22Rv1 (cell line): ENCODE data around the gene MAP1B.

Experiments
- ZFX ChIP-seq: fragments of 450-650 bp; IDR thresholded peaks from 2 replicates; pipeline ENCODE4 v1.6.1; 2017; ENCODE audit warnings: antibody characterized with exemption, borderline replicate concordance
- TF ChIP-seq, protein P1 (sequence below): fragments of 450-650 bp; IDR thresholded peaks from 2 replicates; pipeline ENCODE4 v1.5.1; 2017; ENCODE audit warnings: mild to moderate bottlenecking

DNA sequence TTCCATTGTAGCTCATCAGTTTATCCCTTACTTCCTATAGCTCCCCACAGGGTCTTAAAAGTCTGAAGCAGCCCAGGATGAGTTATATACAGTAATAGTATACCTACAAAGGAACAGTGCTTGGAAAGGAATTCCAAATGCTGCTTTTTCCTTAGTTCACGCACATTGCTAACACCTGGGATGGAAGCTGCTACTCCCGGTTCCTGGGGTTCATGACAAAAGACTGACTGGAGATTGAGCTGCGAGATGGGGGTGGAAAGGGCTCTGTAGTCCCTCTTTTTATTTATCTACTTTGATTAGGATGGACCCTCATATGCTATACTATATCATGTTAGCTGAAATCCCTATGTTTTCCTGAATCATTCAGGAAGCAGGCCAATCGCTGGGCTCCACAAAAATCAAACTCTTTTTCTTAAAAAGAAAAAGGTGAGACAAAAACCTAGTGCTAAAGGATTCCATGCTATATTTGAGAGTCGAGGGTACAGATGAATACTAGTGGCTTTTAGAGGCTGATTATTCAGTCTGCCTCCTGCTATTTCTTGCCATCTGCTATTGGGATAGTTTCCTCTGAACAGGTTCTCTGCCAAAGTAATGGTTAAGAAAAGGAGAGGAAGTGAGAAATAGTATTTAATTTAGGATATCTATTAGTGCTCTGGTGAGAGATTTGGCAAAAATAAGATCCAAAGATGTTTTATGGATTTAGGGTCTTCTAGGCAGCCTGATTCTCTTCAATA is 131.6 kb downstream of the MAP1B start:
- TF ChIP-seq, protein P1, sequence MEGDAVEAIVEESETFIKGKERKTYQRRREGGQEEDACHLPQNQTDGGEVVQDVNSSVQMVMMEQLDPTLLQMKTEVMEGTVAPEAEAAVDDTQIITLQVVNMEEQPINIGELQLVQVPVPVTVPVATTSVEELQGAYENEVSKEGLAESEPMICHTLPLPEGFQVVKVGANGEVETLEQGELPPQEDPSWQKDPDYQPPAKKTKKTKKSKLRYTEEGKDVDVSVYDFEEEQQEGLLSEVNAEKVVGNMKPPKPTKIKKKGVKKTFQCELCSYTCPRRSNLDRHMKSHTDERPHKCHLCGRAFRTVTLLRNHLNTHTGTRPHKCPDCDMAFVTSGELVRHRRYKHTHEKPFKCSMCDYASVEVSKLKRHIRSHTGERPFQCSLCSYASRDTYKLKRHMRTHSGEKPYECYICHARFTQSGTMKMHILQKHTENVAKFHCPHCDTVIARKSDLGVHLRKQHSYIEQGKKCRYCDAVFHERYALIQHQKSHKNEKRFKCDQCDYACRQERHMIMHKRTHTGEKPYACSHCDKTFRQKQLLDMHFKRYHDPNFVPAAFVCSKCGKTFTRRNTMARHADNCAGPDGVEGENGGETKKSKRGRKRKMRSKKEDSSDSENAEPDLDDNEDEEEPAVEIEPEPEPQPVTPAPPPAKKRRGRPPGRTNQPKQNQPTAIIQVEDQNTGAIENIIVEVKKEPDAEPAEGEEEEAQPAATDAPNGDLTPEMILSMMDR = no peak
- no peak for TF ChIP-seq ZFX
